Measurements from ENCODE around the gene GRM6. TPM values are rescaled to one million over a fixed set of nuclear protein-coding genes. Genes with fewer than 3 reads are reported as not detected.

GRM6 gene
- under 1 TPM in 1 of 4 donors, not detected in 3; 0.08 TPM for total RNA-seq

- Histone ChIP-seq H3K9me3 (no peaks in the 10 kb centered on the region), H3K4me1 (peaks cover 11% of the 10 kb centered on the region), H3K27ac (no peak within 1 kb of the TSS), H3K36me3 (no peaks in the 10 kb centered on the region), H3K27me3 (peaks cover 48% of the 10 kb centered on the region), H3K4me3 (peak within 1 kb of the TSS; percentile 16)
- TF ChIP-seq POLR2AphosphoS5 (IDR thresholded peaks at IDR 0.05) (no peak), CTCF (IDR thresholded peaks at IDR 0.05) (no peak), EP300 (IDR thresholded peaks at IDR 0.05) (no peak), POLR2A (IDR thresholded peaks at IDR 0.05) (no peak)
- no peak for DNase-seq (ENCODE audit: low spot score in 2 of 2)
- 5% methylated on average over 15 of the region's 97 CpGs for WGBS
Observed at GRCh38 chr5:178994580-178995340, at the start of gene GRM6. GRM6 (minus strand) TSS chr5:178995320; CDS start chr5:178994944, 376 bp downstream.

GRCh38 chr5:179044765-179045164, 49.6 kb upstream of the GRM6 start:
- DNase-seq (ENCODE audit: low spot score in 2 of 2) = no peak
- H3K9me3 ChIP-seq = peaks cover 24% of the 10 kb centered on the region
- H3K36me3 ChIP-seq = no peaks in the 10 kb centered on the region
- H3K4me3 ChIP-seq = no peak overlapping the region
- H3K4me1 ChIP-seq = no peaks in the 10 kb centered on the region
- H3K27me3 ChIP-seq = no peaks in the 10 kb centered on the region
- H3K27ac ChIP-seq = no peak overlapping the region
- WGBS = 62% methylated on average over 2 of the region's 2 CpGs
- TF ChIP-seq POLR2A (IDR thresholded peaks at IDR 0.05) (no peak), POLR2AphosphoS5 (IDR thresholded peaks at IDR 0.05) (no peak), CTCF (IDR thresholded peaks at IDR 0.05) (no peak), EP300 (IDR thresholded peaks at IDR 0.05) (no peak)

- no peak for DNase-seq (ENCODE audit: low spot score in 2 of 2)
- Histone ChIP-seq H3K27ac (no peak overlapping the region), H3K4me1 (no peaks in the 10 kb centered on the region), H3K36me3 (peaks cover 53% of the 10 kb centered on the region), H3K27me3 (no peaks in the 10 kb centered on the region), H3K9me3 (peaks cover 79% of the 10 kb centered on the region), H3K4me3 (no peak overlapping the region)
- TF ChIP-seq POLR2A (IDR thresholded peaks at IDR 0.05) (no peak), EP300 (IDR thresholded peaks at IDR 0.05) (no peak), CTCF (IDR thresholded peaks at IDR 0.05) (no peak), POLR2AphosphoS5 (IDR thresholded peaks at IDR 0.05) (no peak)
- WGBS = 97% methylated on average over 7 of the region's 7 CpGs
Observed at GRCh38 chr5:179033004-179033580, 38.0 kb upstream of the GRM6 start.

- Histone ChIP-seq H3K4me1 (peaks cover 11% of the 10 kb centered on the region), H3K36me3 (peaks cover 28% of the 10 kb centered on the region), H3K9me3 (peaks cover 17% of the 10 kb centered on the region), H3K4me3 (peak within 1 kb of the TSS; percentile 82), H3K27ac (peak within 1 kb of the TSS; percentile 87), H3K27me3 (no peaks in the 10 kb centered on the region)
- WGBS = 0% methylated on average over 27 of the region's 72 CpGs
- DNase-seq (ENCODE audit: low spot score in 2 of 2) = peak; percentile 93 to 95
- peak in 2 of 3 donors; percentile 28 to 91 for TF ChIP-seq POLR2AphosphoS5 (IDR thresholded peaks at IDR 0.05)
- TF ChIP-seq EP300 (IDR thresholded peaks at IDR 0.05) = no peak
Observed at GRCh38 chr5:179023528-179024189, 28.5 kb upstream of the GRM6 start, which contains the start of gene ZNF879. ZNF879 (plus strand) TSS chr5:179023804; CDS start chr5:179025005, 1,201 bp downstream.

- no peak for TF ChIP-seq CTCF (IDR thresholded peaks at IDR 0.05)
- TF ChIP-seq EP300 (IDR thresholded peaks at IDR 0.05) = no peak
- no peak for TF ChIP-seq POLR2AphosphoS5 (IDR thresholded peaks at IDR 0.05)
- no peak for TF ChIP-seq POLR2A (IDR thresholded peaks at IDR 0.05)
- WGBS = 28% methylated on average over 1 of the region's 1 CpG
- H3K9me3 ChIP-seq = peaks cover 8% of the 10 kb centered on the region
Observed at GRCh38 chr5:179008667-179009066, 13.5 kb upstream of the GRM6 start.

More at GRCh38 chr5:179008667-179009066, 13.5 kb upstream of the GRM6 start:
- no peak for DNase-seq (ENCODE audit: low spot score in 2 of 2)
- no peaks in the 10 kb centered on the region for H3K4me1 ChIP-seq
- H3K36me3 ChIP-seq = no peaks in the 10 kb centered on the region
- H3K4me3 ChIP-seq = no peak overlapping the region
- no peaks in the 10 kb centered on the region for H3K27me3 ChIP-seq
- no peak overlapping the region for H3K27ac ChIP-seq
